CD4-positive, alpha-beta T cell treated with Interleukin-4 for 4 hours (primary cell): Measurements from ENCODE around the gene USP32.
"Not testable (repeated sequence)": the region's sequence is repeated elsewhere in the genome, so short reads cannot be mapped to it uniquely, and the experiment has no call there.

Experiments
- DNase-seq: peaks from one replicate; pipeline ENCODE4 v3.0.0-alpha.2; 2020

The USP32 gene

GRCh38 chr17:60327134-60327900 is 64.6 kb downstream of the USP32 start:
- no peak for DNase-seq

DNA sequence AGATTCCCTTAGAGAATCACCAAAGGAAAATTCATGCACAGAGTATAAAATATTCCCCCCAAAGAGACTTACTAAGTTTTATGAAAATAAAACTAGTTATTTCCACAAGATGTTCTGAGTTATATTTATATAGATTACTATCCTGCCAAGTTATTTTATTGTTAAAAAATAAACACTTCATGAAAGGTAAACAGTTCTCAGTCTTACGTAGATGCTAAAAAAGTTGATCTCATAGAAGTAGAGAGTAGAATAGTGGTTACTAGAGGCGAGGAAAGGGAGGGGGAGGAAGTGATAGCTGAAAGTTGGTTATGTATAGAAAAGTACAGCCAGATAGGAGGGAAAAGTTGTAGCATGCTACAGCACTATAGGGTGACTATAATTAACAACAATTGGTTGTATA is 65.2 kb downstream of the USP32 start:
- no peak for DNase-seq

GRCh38 chr17:60325730-60326524 is 66.0 kb downstream of the USP32 start:
- no peak for DNase-seq

GRCh38 chr17:60323754-60324153 is 68.2 kb downstream of the USP32 start:
- no peak for DNase-seq

DNA sequence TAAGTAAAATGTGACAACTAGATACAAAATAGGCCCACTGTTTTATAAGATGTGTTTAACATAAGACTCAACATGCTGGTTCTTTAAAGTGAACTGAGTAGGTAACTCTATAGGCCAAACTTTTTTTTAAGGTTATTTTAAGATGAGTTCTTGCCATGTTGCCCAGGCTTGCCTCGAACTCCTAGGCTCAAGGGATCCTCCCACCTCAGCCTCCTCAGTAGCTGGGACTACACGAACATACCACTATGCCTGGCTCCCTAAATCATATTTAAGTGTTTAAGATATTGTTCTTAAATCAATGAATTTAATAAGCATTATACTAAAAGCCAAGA is 69.9 kb downstream of the USP32 start:
- no peak for DNase-seq

DNA sequence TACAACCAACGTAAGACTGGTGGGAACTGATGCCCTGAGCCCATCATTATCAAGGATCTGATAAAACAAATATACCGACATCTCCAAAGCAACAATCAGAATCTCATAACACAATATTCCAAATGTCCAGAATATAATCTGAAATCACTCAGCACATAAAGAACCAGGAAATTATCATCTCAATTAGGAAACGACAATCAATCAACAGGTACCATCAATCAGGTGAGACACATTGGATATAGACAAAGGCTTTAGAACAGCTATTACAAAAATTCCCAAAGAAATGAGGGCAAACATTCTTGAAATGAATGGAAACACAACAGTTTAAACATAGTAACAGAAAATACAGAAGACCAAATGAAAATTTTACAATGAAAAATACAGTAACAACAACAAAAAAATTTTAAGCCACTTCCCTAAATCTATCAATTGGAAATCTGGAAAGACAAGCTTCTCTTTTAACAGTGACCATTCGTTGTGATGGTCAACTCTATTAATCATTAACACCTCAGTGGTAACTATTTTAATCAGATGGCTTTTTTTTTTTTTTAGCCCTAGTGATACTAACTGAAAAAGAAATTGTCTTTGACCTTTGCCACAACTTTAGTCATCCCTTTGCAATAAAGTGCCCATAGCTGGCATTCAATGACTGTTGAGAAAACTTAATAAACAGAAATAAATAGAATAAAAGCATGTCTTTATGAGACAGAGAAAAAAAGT is 70.4 kb downstream of the USP32 start:
- DNase-seq, result no peak

- DNase-seq, result no peak
These were observed 73.1 kb downstream of the USP32 start for GRCh38 chr17:60318830-60319229.

GRCh38 chr17:60318326-60318725 is 73.6 kb downstream of the USP32 start:
- no peak for DNase-seq

DNA sequence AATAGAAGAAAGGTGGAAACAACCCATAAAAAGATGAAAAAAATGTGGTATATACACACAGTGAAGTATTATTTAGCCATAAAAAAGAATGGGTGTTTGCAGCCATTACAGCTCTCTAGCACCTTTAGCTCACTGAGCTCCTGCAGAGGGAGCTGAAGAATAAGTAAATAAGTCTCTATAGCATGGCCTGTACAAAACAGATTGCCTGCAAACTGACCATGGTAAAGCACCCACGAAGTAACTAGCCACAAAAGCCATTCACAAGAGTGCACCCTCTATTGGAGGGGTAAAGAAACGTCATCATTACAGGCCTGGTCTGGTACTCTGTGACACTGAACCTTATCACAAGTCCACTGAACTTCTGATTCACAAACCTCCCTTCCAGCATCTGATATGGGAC is 76.3 kb downstream of the USP32 start:
- DNase-seq, result no peak

GRCh38 chr17:60314900-60315299 is 77.0 kb downstream of the USP32 start:
- DNase-seq, result not testable (repeated sequence)

DNA sequence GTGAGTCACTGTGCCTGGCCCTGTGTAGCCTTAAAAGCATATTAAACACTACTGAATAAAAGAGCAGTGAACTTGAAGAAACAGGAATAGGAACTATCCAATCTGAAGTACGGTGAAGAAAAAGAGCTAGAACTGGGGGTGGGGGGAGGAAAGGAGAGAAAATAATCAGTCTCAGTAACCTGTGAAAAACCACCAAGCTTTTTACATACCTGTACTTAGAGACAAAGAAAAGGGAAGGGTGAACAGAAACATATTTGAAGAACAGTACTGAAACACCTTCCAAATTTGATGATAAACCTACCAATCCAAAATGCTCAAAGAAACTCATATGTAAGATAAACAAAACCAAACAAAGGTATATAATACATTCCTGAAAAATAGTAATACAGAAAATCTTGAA is 77.5 kb downstream of the USP32 start:
- DNase-seq, result no peak

DNA sequence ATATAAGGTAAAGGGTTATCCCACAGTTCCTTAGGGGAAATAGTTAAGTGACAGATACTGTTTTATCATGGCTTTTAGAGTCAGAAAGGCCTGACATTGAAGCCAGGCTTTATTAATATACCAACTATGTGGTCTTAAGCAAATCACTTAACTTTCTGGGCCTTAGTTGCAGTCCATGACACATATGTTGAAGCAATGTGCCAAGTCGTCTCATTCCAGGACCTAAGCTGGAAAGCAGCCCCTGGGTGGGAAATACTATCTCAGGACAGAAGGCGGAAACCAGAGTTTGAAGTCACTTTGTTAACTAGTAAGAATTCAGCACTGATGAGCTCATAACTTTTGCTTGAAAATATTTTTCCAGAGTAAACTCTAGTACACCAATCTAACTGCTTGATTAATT is 80.0 kb downstream of the USP32 start:
- no peak for DNase-seq

GRCh38 chr17:60311186-60311585 is 80.7 kb downstream of the USP32 start:
- DNase-seq, result no peak

- DNase-seq, result peak; percentile 31
These were observed 86.8 kb downstream of the USP32 start for GRCh38 chr17:60305141-60305540.

GRCh38 chr17:60304502-60304901 is 87.4 kb downstream of the USP32 start:
- DNase-seq, result no peak

GRCh38 chr17:60303406-60304099 is 88.4 kb downstream of the USP32 start:
- no peak for DNase-seq

DNA sequence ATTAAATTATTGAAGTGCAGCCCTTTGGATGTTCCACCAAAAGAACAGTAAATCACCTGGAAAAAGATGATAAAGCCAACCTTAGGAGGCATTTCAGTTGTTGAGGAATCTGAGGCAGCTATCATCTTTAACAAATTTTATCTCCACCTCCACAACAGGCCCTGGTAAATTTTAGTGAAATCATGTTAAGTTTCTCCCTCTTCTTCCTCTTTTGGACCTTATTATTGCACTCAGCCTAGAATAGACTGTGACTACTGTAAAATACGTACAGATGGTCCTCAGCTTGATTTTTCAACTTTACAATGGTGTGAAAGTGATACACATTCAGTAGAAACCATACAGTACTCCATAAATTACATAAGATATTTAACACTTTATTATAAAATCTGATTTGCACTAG is 90.3 kb downstream of the USP32 start:
- no peak for DNase-seq

- DNase-seq, result no peak
These were observed 91.0 kb downstream of the USP32 start for GRCh38 chr17:60300949-60301348.

- DNase-seq, result no peak
These were observed 91.9 kb downstream of the USP32 start for GRCh38 chr17:60300011-60300410.

DNA sequence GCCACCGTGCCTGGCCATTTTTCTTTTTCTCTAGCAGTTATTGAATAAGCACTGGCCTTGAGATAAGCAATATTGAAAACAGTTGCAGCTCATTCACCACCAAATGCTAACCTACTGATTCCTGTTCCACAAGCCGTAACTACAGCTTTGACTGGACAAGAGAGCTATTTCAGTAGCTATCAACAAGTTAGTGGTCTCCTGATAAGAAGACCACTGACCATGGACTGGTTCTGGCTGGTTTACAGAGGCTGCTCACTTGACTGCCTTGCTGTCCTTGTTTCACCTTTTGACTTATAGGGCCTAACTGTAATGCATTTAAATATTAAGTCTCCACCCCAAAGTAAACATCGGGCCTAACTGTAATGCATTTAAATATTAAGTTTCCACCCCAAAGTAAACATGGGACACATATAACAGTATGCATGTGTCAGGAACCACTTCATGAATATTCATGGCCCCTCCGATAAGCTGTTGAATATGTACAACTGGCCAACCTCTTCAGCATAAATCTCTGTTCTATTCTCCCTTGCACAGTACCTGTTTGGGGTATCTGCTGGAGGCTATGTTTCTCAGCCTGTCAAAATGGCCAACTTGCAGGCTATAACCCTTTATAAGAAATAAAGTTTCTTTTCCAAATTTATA is 94.1 kb downstream of the USP32 start:
- no peak for DNase-seq

GRCh38 chr17:60296177-60296576 is 95.8 kb downstream of the USP32 start:
- DNase-seq, result no peak

GRCh38 chr17:60293580-60294335 is 98.2 kb downstream of the USP32 start:
- DNase-seq, result no peak
